CD8-positive, alpha-beta memory T cell (primary cell): ENCODE results near the gene APBA2. TPM values are rescaled to one million over a fixed set of nuclear protein-coding genes. Genes with fewer than 3 reads are reported as not detected.

Experiments
- CTCF ChIA-PET: fragments of 350-600 bp; sonication (Branson Sonifier 250); formaldehyde crosslinking; loops from one replicate; lab custom pipeline; 2021; ENCODE audit warnings: antibody characterized with exemption; lab: Charles Lee
- POLR2A ChIA-PET: fragments of 350-600 bp; sonication (Branson Sonifier 250); formaldehyde crosslinking; loops from one replicate; lab custom pipeline; 2021; ENCODE audit warnings: antibody characterized with exemption; lab: Charles Lee
- DNase-seq, 5 donors: peaks; one replicate each; pipeline versions ENCODE4 v3.0.0 to v3.0.0-alpha.2; 2020 to 2022; ENCODE audit warnings: mixed read lengths in 1 of 5
- H3K27ac ChIP-seq: one replicate; pipeline ENCODE4 v1.7.0; 2013; ENCODE audit warnings: low read depth, mild to moderate bottlenecking, low read length, moderate library complexity
- H3K27me3 ChIP-seq: 2 replicates; pipeline ENCODE4 v1.7.0; 2013; ENCODE audit warnings: low read length, mild to moderate bottlenecking; ENCODE audit not compliant: insufficient read depth, poor library complexity, severe bottlenecking
- H3K36me3 ChIP-seq: 2 replicates; pipeline ENCODE4 v1.7.0; 2013; ENCODE audit warnings: mild to moderate bottlenecking, low read length, moderate library complexity; ENCODE audit not compliant: insufficient read depth
- H3K4me1 ChIP-seq: 2 replicates; pipeline ENCODE4 v1.7.0; 2013; ENCODE audit warnings: mild to moderate bottlenecking, low read length, moderate library complexity; ENCODE audit not compliant: insufficient read depth
- H3K4me3 ChIP-seq: 2 replicates; pipeline ENCODE4 v1.7.0; 2013; ENCODE audit warnings: mild to moderate bottlenecking, low read length
- H3K9me3 ChIP-seq: 2 replicates; pipeline ENCODE4 v1.7.0; 2013; ENCODE audit warnings: mild to moderate bottlenecking, low read length
- H3K27ac Mint-ChIP-seq, 8 donors: one replicate each; pipeline ENCODE4 v1.8.0; 2020 to 2021; ENCODE audit warnings: mixed read lengths in 8 of 8, mild to moderate bottlenecking in 6 of 8, inconsistent platforms in 3 of 8, moderate library complexity in 3 of 8
- H3K27me3 Mint-ChIP-seq, 2 donors: one replicate each; pipeline ENCODE4 v1.8.0; 2020 to 2021; ENCODE audit warnings: mixed read lengths in 2 of 2, mild to moderate bottlenecking in 1 of 2, moderate library complexity in 1 of 2
- H3K36me3 Mint-ChIP-seq, 3 donors: one replicate each; pipeline ENCODE4 v1.8.0; 2020 to 2021; ENCODE audit warnings: mixed read lengths in 3 of 3, inconsistent platforms in 1 of 3, mild to moderate bottlenecking in 1 of 3
- H3K4me1 Mint-ChIP-seq, 3 donors: one replicate each; pipeline ENCODE4 v1.8.0; 2020 to 2021; ENCODE audit warnings: mixed read lengths in 3 of 3, inconsistent platforms in 1 of 3, mild to moderate bottlenecking in 1 of 3
- H3K4me3 Mint-ChIP-seq, 7 donors: one replicate each; pipeline ENCODE4 v1.8.0; 2020 to 2021; ENCODE audit warnings: mixed read lengths in 7 of 7, mild to moderate bottlenecking in 6 of 7, moderate library complexity in 4 of 7, inconsistent platforms in 2 of 7
- H3K9me3 Mint-ChIP-seq, 5 donors: one replicate each; pipeline ENCODE4 v1.8.0; 2020 to 2022; ENCODE audit warnings: mixed read lengths in 5 of 5, mild to moderate bottlenecking in 3 of 5, moderate library complexity in 2 of 5, inconsistent platforms in 1 of 5
- polyA plus RNA-seq: library from polyadenylated mRNA; unstranded; fragments of 300-500 nt; fragmentation: Illumina TruSeq; gene quantifications from one replicate; pipeline ENCODE4 v1.2.3, GENCODE V29; 2021
- total RNA-seq, 2 experiments: library from RNA; stranded (reverse); gene quantifications; one replicate each; pipeline ENCODE4 v1.2.3, GENCODE V29; 2021

Gene APBA2
- total and polyA plus RNA-seq, 3 experiments from 2014 or later: 15.7 to 38.8 (median 18.0) TPM

- no peaks in the 10 kb centered on the region for H3K9me3 Mint-ChIP-seq
- peaks cover 0 to 4% (median 0%) of the 10 kb centered on the region in 3 donors for H3K36me3 Mint-ChIP-seq
- POLR2A ChIA-PET: no interaction called here
- no peaks in the 10 kb centered on the region for H3K27me3 Mint-ChIP-seq
- Histone ChIP-seq H3K27me3 (no peaks in the 10 kb centered on the region), H3K4me3 (no peak overlapping the region), H3K27ac (no peak overlapping the region), H3K36me3 (no peaks in the 10 kb centered on the region), H3K9me3 (no peaks in the 10 kb centered on the region), H3K4me1 (peaks cover 40% of the 10 kb centered on the region)
- DNase-seq: no peak
- CTCF ChIA-PET: interaction anchor here (1.1 kb wide), 1 partner anchor 17 kb away, joined by 3 read pairs; no protein-coding TSS in a partner anchor
- peak overlapping the region in 1 of 8 donors; percentile 70 for H3K27ac Mint-ChIP-seq
- no peak overlapping the region for H3K4me3 Mint-ChIP-seq
- peaks cover 10 to 56% (median 19%) of the 10 kb centered on the region in 3 donors for H3K4me1 Mint-ChIP-seq
Measured at GRCh38 chr15:28914046-28914445, 28.3 kb downstream of the APBA2 start.

- Histone ChIP-seq H3K27me3 (no peaks in the 10 kb centered on the region), H3K27ac (no peak overlapping the region), H3K9me3 (no peaks in the 10 kb centered on the region), H3K4me1 (peaks cover 45% of the 10 kb centered on the region), H3K4me3 (no peak overlapping the region), H3K36me3 (no peaks in the 10 kb centered on the region)
- H3K4me3 Mint-ChIP-seq: no peak overlapping the region
- H3K36me3 Mint-ChIP-seq: no peaks in the 10 kb centered on the region
- no peak overlapping the region for H3K27ac Mint-ChIP-seq
- H3K27me3 Mint-ChIP-seq: no peaks in the 10 kb centered on the region
- H3K4me1 Mint-ChIP-seq: peaks cover 14 to 56% (median 24%) of the 10 kb centered on the region in 3 donors
- DNase-seq: no peak
- no peaks in the 10 kb centered on the region for H3K9me3 Mint-ChIP-seq
- POLR2A ChIA-PET: no interaction called here
- CTCF ChIA-PET: no interaction called here
Measured at GRCh38 chr15:28914483-28915023, 28.8 kb downstream of the APBA2 start.

- ChIA-PET CTCF (no interaction called here), POLR2A (no interaction called here)
- Mint-ChIP-seq H3K9me3 (no peaks in the 10 kb centered on the region), H3K27ac (no peak overlapping the region), H3K4me1 (peaks cover 21 to 56% (median 31%) of the 10 kb centered on the region in 3 donors), H3K4me3 (no peak overlapping the region), H3K27me3 (no peaks in the 10 kb centered on the region), H3K36me3 (no peaks in the 10 kb centered on the region)
- Histone ChIP-seq H3K27ac (no peak overlapping the region), H3K9me3 (no peaks in the 10 kb centered on the region), H3K4me3 (no peak overlapping the region), H3K36me3 (no peaks in the 10 kb centered on the region), H3K4me1 (peaks cover 51% of the 10 kb centered on the region), H3K27me3 (no peaks in the 10 kb centered on the region)
- DNase-seq: no peak
Measured at GRCh38 chr15:28915041-28915810, 29.5 kb downstream of the APBA2 start.

GRCh38 chr15:28915935-28916334 lies 30.2 kb downstream of the APBA2 start:
- no peak overlapping the region for H3K27ac Mint-ChIP-seq
- H3K4me1 Mint-ChIP-seq: peaks cover 28 to 62% (median 38%) of the 10 kb centered on the region in 3 donors
- H3K27me3 ChIP-seq: no peaks in the 10 kb centered on the region
- POLR2A ChIA-PET: no interaction called here
- H3K27ac ChIP-seq: no peak overlapping the region
- H3K9me3 ChIP-seq: no peaks in the 10 kb centered on the region
- peaks cover 56% of the 10 kb centered on the region for H3K4me1 ChIP-seq
- H3K9me3 Mint-ChIP-seq: no peaks in the 10 kb centered on the region
- H3K27me3 Mint-ChIP-seq: no peaks in the 10 kb centered on the region
- no peak for DNase-seq
- CTCF ChIA-PET: no interaction called here
- no peaks in the 10 kb centered on the region for H3K36me3 Mint-ChIP-seq
- no peaks in the 10 kb centered on the region for H3K36me3 ChIP-seq
- no peak overlapping the region for H3K4me3 Mint-ChIP-seq
- H3K4me3 ChIP-seq: no peak overlapping the region

GRCh38 chr15:28917791-28918140 lies 32.0 kb downstream of the APBA2 start:
- Histone ChIP-seq H3K4me3 (no peak overlapping the region), H3K4me1 (peaks cover 58% of the 10 kb centered on the region), H3K36me3 (peaks cover 3% of the 10 kb centered on the region), H3K27me3 (no peaks in the 10 kb centered on the region), H3K27ac (no peak overlapping the region), H3K9me3 (no peaks in the 10 kb centered on the region)
- no peak for DNase-seq
- H3K9me3 Mint-ChIP-seq: no peaks in the 10 kb centered on the region
- ChIA-PET POLR2A (interaction anchor here (0.6 kb wide), 1 partner anchor 19 kb away, joined by 3 read pairs; no protein-coding TSS in a partner anchor), CTCF (interaction anchor here (1.4 kb wide), 1 partner anchor 24 kb away, joined by 5 read pairs; no protein-coding TSS in a partner anchor)
- no peaks in the 10 kb centered on the region for H3K27me3 Mint-ChIP-seq
- H3K4me1 Mint-ChIP-seq: peaks cover 30 to 64% (median 42%) of the 10 kb centered on the region in 3 donors
- peak overlapping the region in 1 of 8 donors; percentile 70 for H3K27ac Mint-ChIP-seq
- peak overlapping the region in 4 of 7 donors; percentile 27 to 61 (median 50) for H3K4me3 Mint-ChIP-seq
- H3K36me3 Mint-ChIP-seq: peaks cover 0 to 13% (median 0%) of the 10 kb centered on the region in 3 donors

GRCh38 chr15:28918141-28918983 lies 32.6 kb downstream of the APBA2 start:
- peaks cover 0 to 18% (median 1%) of the 10 kb centered on the region in 3 donors for H3K36me3 Mint-ChIP-seq
- Histone ChIP-seq H3K4me3 (no peak overlapping the region), H3K4me1 (peaks cover 54% of the 10 kb centered on the region), H3K27ac (no peak overlapping the region), H3K36me3 (peaks cover 7% of the 10 kb centered on the region), H3K9me3 (no peaks in the 10 kb centered on the region), H3K27me3 (no peaks in the 10 kb centered on the region)
- peak overlapping the region in 1 of 8 donors; percentile 3 for H3K27ac Mint-ChIP-seq
- peak overlapping the region in 3 of 7 donors; percentile 58 to 90 (median 76) for H3K4me3 Mint-ChIP-seq
- CTCF ChIA-PET: interaction anchor here (1.0 to 2.3 kb wide), 6 partner anchors 12 to 171 kb away, joined by 3 to 10 read pairs (median 3); partner anchors contain the start of gene APBA2
- POLR2A ChIA-PET: interaction anchor here (0.6 to 1.9 kb wide), 2 partner anchors 20 to 28 kb away, joined by 3 to 4 read pairs; no protein-coding TSS in a partner anchor
- H3K27me3 Mint-ChIP-seq: no peaks in the 10 kb centered on the region
- peaks cover 31 to 65% (median 44%) of the 10 kb centered on the region in 3 donors for H3K4me1 Mint-ChIP-seq
- H3K9me3 Mint-ChIP-seq: no peaks in the 10 kb centered on the region
- DNase-seq: no peak

- Histone ChIP-seq H3K4me1 (peaks cover 49% of the 10 kb centered on the region), H3K36me3 (peaks cover 7% of the 10 kb centered on the region), H3K4me3 (peak overlapping the region; percentile 45), H3K27me3 (no peaks in the 10 kb centered on the region), H3K9me3 (no peaks in the 10 kb centered on the region), H3K27ac (no peak overlapping the region)
- CTCF ChIA-PET: interaction anchor here (1.0 to 2.3 kb wide), 5 partner anchors 11 to 171 kb away, joined by 3 to 10 read pairs (median 3); partner anchors contain the start of gene APBA2
- Mint-ChIP-seq H3K27ac (peak overlapping the region in 5 of 8 donors; percentile 11 to 90 (median 74)), H3K4me3 (peak overlapping the region; percentile 35 to 90 (median 62)), H3K27me3 (no peaks in the 10 kb centered on the region), H3K9me3 (no peaks in the 10 kb centered on the region), H3K36me3 (peaks cover 0 to 26% (median 4%) of the 10 kb centered on the region in 3 donors), H3K4me1 (peaks cover 35 to 74% (median 51%) of the 10 kb centered on the region in 3 donors)
- DNase-seq: peak in 2 of 5 donors; percentile 36 to 57
- POLR2A ChIA-PET: interaction anchor here (0.6 to 2.8 kb wide), 3 partner anchors 27 to 33 kb away, joined by 3 to 15 read pairs (median 4); partner anchors contain the start of gene APBA2
Measured at GRCh38 chr15:28919201-28919635, 33.4 kb downstream of the APBA2 start.
